ENCODE data around the gene AFMID.

The AFMID gene

DNA sequence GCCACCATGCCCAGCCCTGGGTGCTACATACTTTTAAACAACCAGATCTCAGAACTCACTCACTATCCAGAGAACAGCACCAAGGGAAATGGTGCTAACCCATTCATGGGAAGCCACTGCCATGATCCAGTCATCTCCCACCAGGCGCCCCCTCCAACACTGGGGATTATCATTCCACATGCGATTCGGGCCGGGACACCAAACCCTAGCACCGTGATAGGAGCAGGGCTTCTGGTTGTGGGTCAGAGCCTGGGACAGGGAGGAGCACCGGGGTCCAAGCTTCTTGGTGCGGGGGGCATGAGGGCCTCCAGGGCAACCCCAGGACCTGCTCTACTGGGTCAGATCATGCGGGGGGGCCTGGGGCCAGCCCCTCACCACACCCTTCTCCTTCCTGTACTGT, 48.7 kb downstream of the AFMID start:
- DNase-seq (ENCODE audit: low read depth), result no peak
- TF ChIP-seq, protein P1, sequence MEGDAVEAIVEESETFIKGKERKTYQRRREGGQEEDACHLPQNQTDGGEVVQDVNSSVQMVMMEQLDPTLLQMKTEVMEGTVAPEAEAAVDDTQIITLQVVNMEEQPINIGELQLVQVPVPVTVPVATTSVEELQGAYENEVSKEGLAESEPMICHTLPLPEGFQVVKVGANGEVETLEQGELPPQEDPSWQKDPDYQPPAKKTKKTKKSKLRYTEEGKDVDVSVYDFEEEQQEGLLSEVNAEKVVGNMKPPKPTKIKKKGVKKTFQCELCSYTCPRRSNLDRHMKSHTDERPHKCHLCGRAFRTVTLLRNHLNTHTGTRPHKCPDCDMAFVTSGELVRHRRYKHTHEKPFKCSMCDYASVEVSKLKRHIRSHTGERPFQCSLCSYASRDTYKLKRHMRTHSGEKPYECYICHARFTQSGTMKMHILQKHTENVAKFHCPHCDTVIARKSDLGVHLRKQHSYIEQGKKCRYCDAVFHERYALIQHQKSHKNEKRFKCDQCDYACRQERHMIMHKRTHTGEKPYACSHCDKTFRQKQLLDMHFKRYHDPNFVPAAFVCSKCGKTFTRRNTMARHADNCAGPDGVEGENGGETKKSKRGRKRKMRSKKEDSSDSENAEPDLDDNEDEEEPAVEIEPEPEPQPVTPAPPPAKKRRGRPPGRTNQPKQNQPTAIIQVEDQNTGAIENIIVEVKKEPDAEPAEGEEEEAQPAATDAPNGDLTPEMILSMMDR (IDR thresholded peaks at IDR 0.05; ENCODE audit: insufficient read depth, low read depth, low read length, missing control alignments), result no peak
- H3K4me3 ChIP-seq (ENCODE audit: low read depth, low read length), result no peak overlapping the region

DNA sequence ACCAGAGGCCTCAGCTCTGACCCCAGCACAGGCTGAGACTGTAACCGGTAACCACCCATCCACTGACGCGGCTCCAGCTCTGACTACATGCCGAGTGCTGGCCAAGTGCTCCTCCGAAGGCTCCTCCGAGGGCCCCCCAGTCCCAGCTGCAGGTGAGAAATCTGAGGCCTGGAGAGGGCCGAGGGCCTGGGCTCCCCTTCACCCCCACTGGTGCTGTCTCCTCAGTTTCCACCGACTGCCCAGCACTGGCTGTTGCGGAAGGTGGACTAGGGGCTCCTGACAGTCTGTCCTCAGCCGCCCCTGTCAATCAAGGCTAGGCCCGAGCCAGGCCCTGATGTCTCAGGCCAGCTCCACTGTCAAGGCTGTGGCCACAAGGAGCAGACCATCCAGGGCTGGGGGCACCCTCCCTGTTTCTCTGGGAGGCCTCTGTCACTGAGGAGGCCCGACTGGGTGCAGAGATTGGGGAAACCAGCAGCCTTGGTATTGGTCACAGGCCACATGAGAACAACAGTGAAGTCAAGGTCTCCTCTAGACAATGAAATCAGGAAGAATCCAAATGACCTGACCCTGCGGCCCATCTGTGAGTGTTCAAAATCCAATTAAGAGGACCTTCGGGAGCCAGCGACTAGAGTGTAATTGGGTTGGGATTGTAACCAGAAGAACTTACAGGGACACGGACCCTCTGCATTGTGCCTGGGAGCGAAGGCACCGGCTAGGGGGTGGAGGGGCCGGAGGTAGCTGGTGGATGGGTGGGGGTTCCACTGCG, 49.4 kb downstream of the AFMID start:
- TF ChIP-seq, protein P1 (IDR thresholded peaks at IDR 0.05; ENCODE audit: insufficient read depth, low read depth, low read length, missing control alignments), result no peak
- DNase-seq (ENCODE audit: low read depth), result no peak
- no peak overlapping the region for H3K4me3 ChIP-seq (ENCODE audit: low read depth, low read length)

DNA sequence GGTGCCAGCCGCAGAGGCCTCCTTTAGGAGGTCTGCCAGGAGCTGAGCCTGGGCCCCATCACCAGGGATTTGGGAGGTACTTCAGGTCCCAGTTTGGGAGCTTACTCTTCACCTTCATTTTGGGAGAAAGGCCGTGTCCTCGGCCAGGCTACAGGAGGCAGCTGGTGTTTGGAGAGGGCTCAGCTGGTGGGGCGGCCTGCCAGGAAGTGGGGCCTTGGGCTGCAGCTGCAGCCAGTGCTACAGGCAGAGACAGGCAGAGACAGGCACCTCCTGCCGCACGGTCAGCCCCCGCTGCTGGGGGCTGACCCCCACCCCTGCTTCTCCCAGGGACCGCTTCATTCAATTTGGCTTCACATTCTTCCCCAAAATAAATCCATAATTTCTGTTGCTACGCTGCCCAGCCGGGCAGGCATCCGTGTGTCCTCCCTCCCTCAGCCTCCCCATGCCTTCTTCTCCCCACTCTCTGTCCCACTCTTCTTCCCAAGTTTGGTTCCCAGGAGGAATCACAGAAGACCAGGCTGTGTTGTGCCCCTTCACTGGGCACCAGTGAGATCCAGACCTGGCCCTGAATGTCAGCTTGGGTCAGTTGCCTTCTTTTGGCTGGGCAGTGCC, 50.3 kb downstream of the AFMID start:
- no peak for DNase-seq (ENCODE audit: low read depth)
- H3K4me3 ChIP-seq (ENCODE audit: low read depth, low read length), result no peak overlapping the region
- TF ChIP-seq, protein P1 (IDR thresholded peaks at IDR 0.05; ENCODE audit: insufficient read depth, low read depth, low read length, missing control alignments), result no peak

DNA sequence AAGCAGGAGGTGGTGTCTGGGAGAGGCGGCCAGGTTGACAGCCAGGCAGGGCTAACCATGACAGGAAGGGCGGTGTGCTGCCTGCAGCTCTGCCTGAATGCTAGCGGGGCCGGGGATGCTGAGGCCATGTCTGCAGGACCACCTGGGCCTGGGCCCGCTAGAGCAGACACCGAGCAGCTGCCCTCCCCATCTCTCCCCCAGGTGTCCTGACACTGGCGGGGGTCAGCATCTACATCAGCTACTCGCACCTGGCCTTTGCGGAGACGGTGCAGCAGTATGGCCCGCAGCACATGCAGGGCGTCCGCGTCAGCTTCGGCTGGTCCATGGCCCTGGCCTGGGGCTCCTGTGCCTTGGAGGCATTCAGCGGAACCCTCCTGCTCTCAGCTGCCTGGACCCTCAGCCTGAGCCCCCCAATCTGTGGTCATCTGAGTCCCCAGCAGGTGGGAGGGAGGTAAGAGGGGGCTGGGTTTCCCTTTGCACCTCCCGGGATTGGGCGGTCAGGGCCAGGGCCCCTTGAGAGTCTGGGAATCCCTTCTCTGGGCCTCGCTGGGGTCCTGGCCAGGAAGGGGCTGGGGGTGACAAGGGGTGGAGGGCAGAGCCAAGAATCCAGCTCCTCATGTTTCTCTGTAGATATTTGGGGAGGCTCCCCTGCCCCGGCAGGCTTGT, 51.8 kb downstream of the AFMID start:
- DNase-seq (ENCODE audit: low read depth), result no peak

DNA sequence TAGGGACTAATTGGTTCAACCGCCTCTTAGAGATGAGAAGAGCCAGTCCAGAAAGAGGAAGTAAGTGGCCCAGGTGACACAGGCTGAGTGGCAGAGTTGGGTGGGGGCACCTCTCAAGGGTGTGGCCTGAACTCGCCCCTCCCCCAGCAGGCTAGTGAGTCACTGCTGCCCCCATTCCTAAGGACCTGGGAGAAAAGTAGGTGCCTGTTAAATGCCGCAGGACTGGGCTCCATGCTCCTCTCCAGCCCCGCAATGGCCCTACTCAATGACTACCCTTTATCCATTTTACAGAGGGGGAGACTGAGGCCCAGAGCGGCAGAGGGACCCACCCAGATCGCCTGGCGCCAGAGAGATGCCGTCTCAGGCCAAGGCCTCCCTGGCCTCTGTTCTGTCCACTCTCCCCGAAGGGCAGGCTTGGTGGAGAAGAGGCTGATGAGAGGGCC, 52.3 kb downstream of the AFMID start:
- peak; percentile 37 for DNase-seq (ENCODE audit: low read depth)
- TF ChIP-seq, protein P1 (IDR thresholded peaks at IDR 0.05; ENCODE audit: insufficient read depth, low read depth, low read length, missing control alignments), result no peak
- no peak overlapping the region for H3K4me3 ChIP-seq (ENCODE audit: low read depth, low read length)

More for the DNA sequence above, 51.8 kb downstream of the AFMID start:
- TF ChIP-seq, protein P1 (IDR thresholded peaks at IDR 0.05; ENCODE audit: insufficient read depth, low read depth, low read length, missing control alignments), result no peak
- no peak overlapping the region for H3K4me3 ChIP-seq (ENCODE audit: low read depth, low read length)

DNA sequence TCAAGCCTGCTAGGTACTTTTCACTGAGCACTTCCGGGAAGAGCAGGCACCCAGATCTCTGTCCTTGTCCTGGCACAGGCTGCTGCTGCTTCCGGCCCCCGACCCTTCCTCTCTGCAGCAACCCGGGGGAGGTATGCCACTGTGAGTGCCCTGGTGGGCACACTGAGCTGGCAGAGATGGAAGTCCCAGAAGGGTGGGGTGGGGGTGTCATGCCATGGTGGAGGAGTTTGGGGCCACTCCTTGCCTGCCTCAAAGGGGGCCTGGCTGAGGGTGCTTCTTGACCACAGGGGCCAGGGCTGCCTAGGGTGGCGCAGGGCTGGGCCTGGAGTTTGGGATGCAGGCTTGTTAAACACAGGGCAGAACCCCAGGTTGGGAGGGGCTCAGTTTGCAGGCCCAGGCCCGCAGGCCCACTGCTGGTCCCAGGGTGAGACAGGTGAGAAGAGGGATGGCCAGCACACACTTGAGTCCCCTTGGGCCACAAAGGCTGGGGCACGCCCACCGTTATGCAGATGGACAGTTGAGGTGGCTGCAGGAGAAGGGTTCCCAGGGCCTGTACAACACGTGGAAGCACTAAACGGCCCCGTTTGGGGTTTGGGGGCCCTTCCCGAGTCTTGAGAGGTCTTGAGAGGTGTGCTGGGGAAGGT, 53.0 kb downstream of the AFMID start:
- H3K4me3 ChIP-seq (ENCODE audit: low read depth, low read length), result no peak overlapping the region
- no peak for DNase-seq (ENCODE audit: low read depth)
- TF ChIP-seq, protein P1 (IDR thresholded peaks at IDR 0.05; ENCODE audit: insufficient read depth, low read depth, low read length, missing control alignments), result no peak
